ENCODE data around the gene AGFG2.

DNA sequence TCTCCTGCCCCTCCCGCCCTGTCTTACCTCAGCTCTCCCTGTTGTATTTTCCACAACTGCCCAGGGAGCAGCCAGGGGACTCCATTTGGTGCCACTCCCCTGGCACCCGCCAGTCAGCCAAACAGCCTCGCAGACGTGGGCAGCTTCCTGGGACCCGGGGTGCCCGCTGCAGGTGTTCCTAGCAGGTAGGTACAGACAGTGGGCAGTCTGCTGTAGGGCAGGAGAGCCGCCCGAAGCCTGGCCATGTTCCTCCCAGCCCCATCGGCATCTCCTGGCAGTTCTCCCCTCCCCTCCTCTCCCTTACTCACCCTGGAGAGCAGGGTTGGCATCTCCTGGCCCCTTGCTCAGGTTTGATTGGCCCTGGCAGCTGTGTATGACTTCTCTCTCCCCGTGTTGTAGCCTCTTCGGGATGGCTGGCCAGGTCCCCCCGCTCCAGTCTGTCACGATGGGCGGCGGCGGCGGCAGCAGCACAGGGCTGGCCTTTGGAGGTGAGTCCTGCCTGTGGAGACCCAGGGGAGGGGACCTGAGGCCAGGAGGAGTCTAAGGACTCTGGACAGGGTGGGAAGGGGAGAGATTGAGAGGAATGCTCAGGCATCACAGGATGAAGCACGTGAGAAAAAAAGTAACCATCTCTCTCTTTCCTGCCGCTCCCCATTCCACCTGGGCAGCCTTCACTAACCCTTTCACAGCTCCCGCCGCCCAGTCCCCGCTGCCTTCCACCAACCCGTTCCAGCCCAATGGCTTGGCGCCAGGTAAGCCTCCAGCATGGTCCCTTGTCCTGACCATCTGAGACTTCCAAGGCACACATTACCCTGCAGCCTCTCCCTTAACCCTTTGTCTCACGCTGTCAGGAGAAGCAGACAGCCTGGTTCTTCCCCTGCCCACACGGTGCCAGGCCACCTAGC is 23.4 kb downstream of the AGFG2 start:
- TF ChIP-seq TOX (CRISPR knock-in tag; IDR thresholded peaks at IDR 0.05; ENCODE audit: borderline replicate concordance) (no peak), ZNF70 (CRISPR knock-in tag; IDR thresholded peaks at IDR 0.05) (no peak), ZFP30 (CRISPR knock-in tag; IDR thresholded peaks at IDR 0.05) (no peak), TCF4 (CRISPR knock-in tag; IDR thresholded peaks at IDR 0.05; ENCODE audit: borderline replicate concordance) (no peak), CSDC2 (CRISPR knock-in tag; IDR thresholded peaks at IDR 0.05) (no peak), ZC3H10 (CRISPR knock-in tag; IDR thresholded peaks at IDR 0.05) (no peak), ZNF8 (CRISPR knock-in tag; IDR thresholded peaks at IDR 0.05) (no peak)
- TF ChIP-seq, protein P1, sequence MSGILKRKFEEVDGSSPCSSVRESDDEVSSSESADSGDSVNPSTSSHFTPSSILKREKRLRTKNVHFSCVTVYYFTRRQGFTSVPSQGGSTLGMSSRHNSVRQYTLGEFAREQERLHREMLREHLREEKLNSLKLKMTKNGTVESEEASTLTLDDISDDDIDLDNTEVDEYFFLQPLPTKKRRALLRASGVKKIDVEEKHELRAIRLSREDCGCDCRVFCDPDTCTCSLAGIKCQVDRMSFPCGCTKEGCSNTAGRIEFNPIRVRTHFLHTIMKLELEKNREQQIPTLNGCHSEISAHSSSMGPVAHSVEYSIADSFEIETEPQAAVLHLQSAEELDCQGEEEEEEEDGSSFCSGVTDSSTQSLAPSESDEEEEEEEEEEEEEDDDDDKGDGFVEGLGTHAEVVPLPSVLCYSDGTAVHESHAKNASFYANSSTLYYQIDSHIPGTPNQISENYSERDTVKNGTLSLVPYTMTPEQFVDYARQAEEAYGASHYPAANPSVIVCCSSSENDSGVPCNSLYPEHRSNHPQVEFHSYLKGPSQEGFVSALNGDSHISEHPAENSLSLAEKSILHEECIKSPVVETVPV (CRISPR knock-in tag; IDR thresholded peaks at IDR 0.05): no peak
- TF ChIP-seq, protein P2, sequence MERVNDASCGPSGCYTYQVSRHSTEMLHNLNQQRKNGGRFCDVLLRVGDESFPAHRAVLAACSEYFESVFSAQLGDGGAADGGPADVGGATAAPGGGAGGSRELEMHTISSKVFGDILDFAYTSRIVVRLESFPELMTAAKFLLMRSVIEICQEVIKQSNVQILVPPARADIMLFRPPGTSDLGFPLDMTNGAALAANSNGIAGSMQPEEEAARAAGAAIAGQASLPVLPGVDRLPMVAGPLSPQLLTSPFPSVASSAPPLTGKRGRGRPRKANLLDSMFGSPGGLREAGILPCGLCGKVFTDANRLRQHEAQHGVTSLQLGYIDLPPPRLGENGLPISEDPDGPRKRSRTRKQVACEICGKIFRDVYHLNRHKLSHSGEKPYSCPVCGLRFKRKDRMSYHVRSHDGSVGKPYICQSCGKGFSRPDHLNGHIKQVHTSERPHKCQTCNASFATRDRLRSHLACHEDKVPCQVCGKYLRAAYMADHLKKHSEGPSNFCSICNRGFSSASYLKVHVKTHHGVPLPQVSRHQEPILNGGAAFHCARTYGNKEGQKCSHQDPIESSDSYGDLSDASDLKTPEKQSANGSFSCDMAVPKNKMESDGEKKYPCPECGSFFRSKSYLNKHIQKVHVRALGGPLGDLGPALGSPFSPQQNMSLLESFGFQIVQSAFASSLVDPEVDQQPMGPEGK (CRISPR knock-in tag; IDR thresholded peaks at IDR 0.05; ENCODE audit: borderline replicate concordance): no peak

Measured in SK-N-SH treated with all-trans-retinoic acid at 6 μM for 48 hours (cell line).